ENCODE data around the gene PIP4P1. TPM values are rescaled to one million over a fixed set of nuclear protein-coding genes. Genes with fewer than 3 reads are reported as not detected.

Gene PIP4P1
- total RNA-seq, 1 donor from 2014 or later: 22.2 TPM

GRCh38 chr14:20438664-20439063 is 22.6 kb downstream of the PIP4P1 start:
- no peak for DNase-seq (ENCODE audit: low read depth)

- peak; percentile 33 for DNase-seq (ENCODE audit: low read depth)
These were observed 24.9 kb downstream of the PIP4P1 start for GRCh38 chr14:20436363-20436755.

- peak; percentile 46 for DNase-seq (ENCODE audit: low read depth)
These were observed 25.5 kb downstream of the PIP4P1 start, which contains the start of gene KLHL33 for GRCh38 chr14:20435582-20436362. TSS of gene KLHL33 (minus strand) at chr14:20436166. CDS start at chr14:20435811, 355 bp downstream.

- peak; percentile 53 for DNase-seq (ENCODE audit: low read depth)
These were observed 26.3 kb downstream of the PIP4P1 start for GRCh38 chr14:20434701-20435581.

GRCh38 chr14:20429801-20430669 is 31.2 kb downstream of the PIP4P1 start:
- DNase-seq (ENCODE audit: low read depth): peak; percentile 52

- no peak for DNase-seq (ENCODE audit: low read depth)
These were observed 32.4 kb downstream of the PIP4P1 start for GRCh38 chr14:20428802-20429201.

- no peak for DNase-seq (ENCODE audit: low read depth)
These were observed 33.2 kb downstream of the PIP4P1 start for GRCh38 chr14:20428010-20428365.

GRCh38 chr14:20427231-20428009 is 33.8 kb downstream of the PIP4P1 start:
- peak; percentile 46 for DNase-seq (ENCODE audit: low read depth)

GRCh38 chr14:20424851-20425250 is 36.4 kb downstream of the PIP4P1 start:
- DNase-seq (ENCODE audit: low read depth): no peak

- DNase-seq (ENCODE audit: low read depth): no peak
These were observed 38.3 kb downstream of the PIP4P1 start for GRCh38 chr14:20422886-20423285.

GRCh38 chr14:20421267-20421666 is 40.0 kb downstream of the PIP4P1 start:
- DNase-seq (ENCODE audit: low read depth): no peak

- no peak for DNase-seq (ENCODE audit: low read depth)
These were observed 41.8 kb downstream of the PIP4P1 start for GRCh38 chr14:20419419-20419818.

- no peak for DNase-seq (ENCODE audit: low read depth)
These were observed 42.7 kb downstream of the PIP4P1 start for GRCh38 chr14:20418501-20418909.

GRCh38 chr14:20417250-20418186 is 43.7 kb downstream of the PIP4P1 start:
- no peak for DNase-seq (ENCODE audit: low read depth)

GRCh38 chr14:20416223-20416622 is 45.0 kb downstream of the PIP4P1 start:
- DNase-seq (ENCODE audit: low read depth): no peak

- peak; percentile 67 for DNase-seq (ENCODE audit: low read depth)
These were observed 45.4 kb downstream of the PIP4P1 start for GRCh38 chr14:20415782-20416206.

GRCh38 chr14:20413744-20414082 is 47.5 kb downstream of the PIP4P1 start:
- peak; percentile 56 for DNase-seq (ENCODE audit: low read depth)

GRCh38 chr14:20412876-20413743 is 48.1 kb downstream of the PIP4P1 start, which contains the start of gene TEP1:
TSS of gene TEP1 (minus strand) at chr14:20413501. CDS start at chr14:20408439, 5,062 bp downstream.
- peak; percentile 91 for DNase-seq (ENCODE audit: low read depth)
